ENCODE measurements around the gene ATP4B. TPM values are rescaled to one million over a fixed set of nuclear protein-coding genes. Genes with fewer than 3 reads are reported as not detected.

ATP4B gene
- polyA plus RNA-seq, 5 donors: 0.36 to 0.55 (median 0.46) TPM; not detected in 1

- no peak for DNase-seq
Observed at GRCh38 chr13:113656831-113657671, 947 bp downstream of the ATP4B start.

DNA sequence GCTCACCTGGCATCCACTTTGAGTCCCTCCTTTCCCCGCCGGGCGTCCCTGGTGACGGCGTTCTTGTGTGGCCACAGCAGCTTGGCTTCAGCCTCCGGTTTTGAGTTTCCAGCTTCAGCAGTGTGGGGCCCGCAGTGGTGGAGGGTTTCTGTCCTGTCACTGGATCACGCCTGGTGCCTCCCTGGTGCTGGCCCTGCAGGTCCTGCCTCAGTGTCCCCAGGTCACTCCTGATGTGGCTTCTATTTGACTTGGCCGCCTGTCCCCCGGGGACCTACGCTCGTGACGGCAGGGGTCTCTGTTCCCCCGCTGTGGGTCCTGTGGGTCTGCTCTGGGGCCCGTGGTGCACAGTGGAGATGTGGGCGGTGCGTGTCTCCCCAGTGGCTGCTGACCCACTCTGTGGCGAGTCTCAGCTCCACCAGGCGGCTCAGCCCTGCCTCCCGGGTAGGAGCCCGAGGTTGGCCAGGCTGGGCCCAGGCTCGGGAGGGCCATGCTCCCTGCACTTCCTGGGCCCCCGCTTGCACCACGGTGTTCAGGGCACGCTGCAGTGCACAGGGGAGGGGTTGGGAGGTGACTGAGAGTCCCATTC lies 1.9 kb downstream of the ATP4B start:
- DNase-seq: no peak

- no peak for DNase-seq
Observed at GRCh38 chr13:113655346-113656002, 2.5 kb downstream of the ATP4B start.

DNA sequence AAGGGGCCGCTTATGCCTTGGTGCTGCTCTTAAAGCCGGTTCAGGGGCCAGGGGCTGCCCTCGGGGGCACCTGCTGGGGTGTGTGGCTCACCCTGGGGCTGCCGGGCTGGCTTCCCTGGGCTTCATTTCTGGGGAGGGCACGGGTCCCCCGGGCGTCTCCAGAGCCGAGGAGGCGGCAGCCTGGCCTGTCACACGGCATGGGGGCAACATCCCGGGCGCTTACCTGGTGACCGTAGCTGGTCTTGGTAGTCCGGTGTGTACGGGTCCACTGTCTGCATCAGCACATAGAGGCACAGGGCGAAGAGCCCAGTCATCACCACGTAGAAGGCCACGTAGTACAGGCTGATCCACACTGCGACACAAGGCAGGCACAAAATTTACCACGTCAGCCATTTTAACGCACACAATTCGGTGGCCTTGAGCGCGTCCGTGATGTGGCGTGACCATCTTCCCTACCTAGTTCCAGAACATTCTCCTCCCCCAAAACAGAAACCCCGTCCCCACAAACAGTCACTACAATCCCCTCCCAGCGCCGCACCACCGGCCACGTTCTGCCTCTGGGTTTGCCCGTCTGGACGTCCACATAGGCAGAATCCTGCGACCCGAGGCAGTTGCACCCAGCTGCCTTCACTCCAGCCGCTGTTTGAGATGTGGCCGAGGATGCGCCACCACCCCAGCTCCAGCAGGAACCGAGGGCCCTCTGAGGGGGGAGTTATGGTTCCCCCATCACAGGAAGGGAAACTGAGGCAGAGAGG lies 3.2 kb downstream of the ATP4B start:
- DNase-seq: no peak

- no peak for DNase-seq
Observed at GRCh38 chr13:113654175-113654560, 3.8 kb downstream of the ATP4B start.

GRCh38 chr13:113653264-113654174 lies 4.5 kb downstream of the ATP4B start:
- no peak for DNase-seq

GRCh38 chr13:113652404-113653263 lies 5.4 kb downstream of the ATP4B start:
- DNase-seq: no peak

DNA sequence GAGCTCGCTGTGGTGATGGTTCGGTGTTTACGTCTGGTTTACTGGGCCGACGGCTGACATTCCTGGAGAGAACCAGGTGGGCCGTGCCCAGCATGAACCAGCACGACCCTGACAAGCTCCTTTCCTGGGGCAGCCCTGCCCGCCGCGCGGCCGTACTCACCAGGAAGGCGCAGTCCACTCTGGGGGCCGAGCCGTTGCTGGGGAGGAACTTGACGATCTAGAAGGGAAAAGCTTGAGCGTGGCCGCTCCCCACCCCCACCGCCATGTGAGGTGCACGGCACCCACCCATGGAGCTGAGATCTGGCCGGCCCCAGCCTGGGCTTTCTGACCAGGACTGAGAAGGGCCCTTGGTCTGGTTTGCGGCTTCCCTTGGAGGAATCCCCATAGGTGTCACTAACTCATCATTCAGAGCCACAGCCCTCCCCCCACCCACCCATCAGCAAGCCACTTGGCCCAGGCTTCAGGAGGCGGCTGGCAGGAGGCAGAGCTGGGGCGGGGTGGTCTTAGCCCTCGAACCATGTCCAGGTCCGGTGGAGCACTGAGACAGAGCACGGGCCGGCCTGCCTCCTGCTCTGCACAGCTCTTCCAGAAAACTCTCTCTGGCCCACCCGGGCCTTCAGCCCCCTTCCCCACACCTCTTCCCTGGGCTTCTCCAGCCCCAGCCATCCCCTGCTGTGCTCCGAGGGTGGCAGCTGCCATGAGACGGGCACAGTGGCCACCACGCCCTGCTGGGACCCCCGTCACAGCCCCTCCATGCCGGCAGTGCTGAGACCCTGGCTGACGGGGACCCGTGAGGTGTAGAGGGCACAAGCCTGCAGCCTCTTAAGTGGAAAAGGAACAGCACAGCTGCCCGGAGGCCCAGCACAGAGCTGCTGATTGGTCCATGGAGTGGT lies 6.2 kb downstream of the ATP4B start:
- no peak for DNase-seq

DNA sequence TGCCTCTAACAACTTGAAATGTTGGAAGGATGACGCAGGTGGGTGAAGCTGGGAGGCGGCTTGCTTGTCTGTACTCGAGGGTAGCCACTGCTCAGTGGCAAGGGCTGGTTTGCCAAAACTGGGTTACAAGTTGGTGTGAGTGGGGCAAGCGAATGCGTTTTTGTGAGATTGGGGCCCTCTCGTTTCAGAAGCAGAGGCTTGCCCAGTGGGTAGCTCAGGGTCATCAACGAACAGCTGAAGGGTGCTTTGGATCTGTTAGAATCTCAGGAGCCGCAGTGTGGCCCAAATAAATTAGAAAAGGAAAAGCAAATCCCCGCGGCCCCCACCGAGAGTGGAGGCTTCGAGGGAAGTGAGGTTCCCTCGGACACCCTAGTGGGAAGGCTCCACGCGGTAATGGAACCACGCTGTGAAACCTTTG lies 7.3 kb downstream of the ATP4B start:
- DNase-seq: no peak

- DNase-seq: no peak
Observed at GRCh38 chr13:113650275-113650674, 7.7 kb downstream of the ATP4B start.

- DNase-seq: no peak
Observed at GRCh38 chr13:113649212-113649611, 8.8 kb downstream of the ATP4B start.

GRCh38 chr13:113648216-113648610 lies 9.8 kb downstream of the ATP4B start:
- DNase-seq: no peak

GRCh38 chr13:113647351-113648215 lies 10.4 kb downstream of the ATP4B start:
- DNase-seq: peak; percentile 78 to 79

DNA sequence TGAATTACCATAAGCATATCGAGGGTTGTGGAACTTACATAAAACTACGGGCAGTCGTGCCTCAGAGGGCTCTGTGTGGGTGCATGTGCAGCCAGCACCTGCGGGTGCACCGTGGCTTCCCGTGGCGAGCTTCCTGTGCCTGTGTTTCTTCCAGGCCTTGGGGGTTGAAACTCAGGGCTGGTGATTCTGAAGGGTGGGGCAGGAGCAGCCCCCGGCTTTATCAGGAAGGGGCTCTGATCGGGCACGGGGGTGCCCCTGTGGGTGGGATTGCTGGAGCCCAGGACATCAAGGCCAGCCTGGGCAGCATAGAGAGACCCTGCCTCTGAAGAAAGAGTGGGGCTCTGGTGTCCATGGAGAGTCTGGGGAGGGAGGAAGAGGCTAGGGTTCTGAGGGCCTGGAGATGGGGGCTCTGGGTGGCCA lies 11.1 kb downstream of the ATP4B start:
- no peak for DNase-seq

- DNase-seq: no peak
Observed at GRCh38 chr13:113646376-113646775, 11.6 kb downstream of the ATP4B start.

- DNase-seq: no peak
Observed at GRCh38 chr13:113645329-113645728, 12.7 kb downstream of the ATP4B start.

DNA sequence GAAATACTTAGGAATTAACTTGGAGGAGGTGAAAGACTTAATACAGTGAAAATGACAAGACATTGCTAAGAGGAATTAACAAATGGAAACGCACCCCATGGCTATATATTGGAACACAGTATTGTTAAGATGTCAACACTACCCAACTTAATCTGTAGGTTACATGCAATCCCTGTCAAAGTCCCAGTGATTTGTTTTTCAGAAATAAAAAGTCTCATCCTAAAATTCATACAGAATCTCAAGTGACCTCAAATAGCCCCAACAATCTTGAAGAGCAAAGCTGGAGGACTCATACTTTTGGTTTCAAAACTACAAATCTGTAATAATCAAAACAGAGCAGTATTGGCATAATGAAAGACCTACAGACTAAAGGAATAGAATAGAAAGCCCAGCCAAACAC lies 13.2 kb downstream of the ATP4B start:
- no peak for DNase-seq

GRCh38 chr13:113643593-113643992 lies 14.4 kb downstream of the ATP4B start:
- no peak for DNase-seq

Measured in right lung (tissue), 5 donors.